Lung (tissue), 12 donors: ENCODE data around the gene PSMB2. TPM values are rescaled to one million over a fixed set of nuclear protein-coding genes. Genes with fewer than 3 reads are reported as not detected.

Source experiments
- ATAC-seq: fragments of 200-7000 bp; cut with Tn5 transposase; one replicate; pipeline ENCODE4 v1.9.1; 2020; ENCODE audit warnings: moderate number of reproducible peaks; ENCODE audit not compliant: insufficient read depth, low FRiP score
- DNase-seq, 3 donors: peaks; one replicate each; pipeline ENCODE4 v3.0.0-alpha.2; 2013 to 2017
- H3K27ac ChIP-seq, 2 donors: one replicate each; pipeline ENCODE4 v1.5.1; 2013; ENCODE audit warnings: mild to moderate bottlenecking in 2 of 2, moderate library complexity in 2 of 2, control low read depth in 1 of 2, inconsistent platforms in 1 of 2, low read depth in 1 of 2, low read length in 1 of 2
- H3K27me3 ChIP-seq, 3 donors: one replicate each; pipeline ENCODE4 v1.5.1; 2013; ENCODE audit warnings: low read length in 2 of 3; ENCODE audit not compliant: control insufficient read depth in 3 of 3, insufficient read depth in 3 of 3
- H3K36me3 ChIP-seq, 4 donors: one replicate each; pipeline ENCODE4 v1.5.1; 2013; ENCODE audit warnings: low read length in 4 of 4, mild to moderate bottlenecking in 1 of 4, moderate library complexity in 1 of 4; ENCODE audit not compliant: control insufficient read depth in 4 of 4, insufficient read depth in 4 of 4
- H3K4me1 ChIP-seq, 5 donors: one replicate each; pipeline ENCODE4 v1.5.1; 2013; ENCODE audit warnings: low read length in 5 of 5, mild to moderate bottlenecking in 2 of 5, moderate library complexity in 1 of 5; ENCODE audit not compliant: control insufficient read depth in 5 of 5, insufficient read depth in 5 of 5
- H3K4me3 ChIP-seq: one replicate; pipeline ENCODE4 v1.5.1; 2013; ENCODE audit warnings: mild to moderate bottlenecking, control low read depth, moderate library complexity
- H3K9ac ChIP-seq, 2 donors: one replicate each; pipeline ENCODE4 v1.5.1; 2013; ENCODE audit warnings: low read length in 2 of 2, control low read depth in 1 of 2; ENCODE audit not compliant: insufficient read depth in 1 of 2
- H3K9me3 ChIP-seq, 4 donors: one replicate each; pipeline ENCODE4 v1.5.1; 2013; ENCODE audit warnings: low read length in 3 of 4, mild to moderate bottlenecking in 1 of 4, moderate library complexity in 1 of 4; ENCODE audit not compliant: control insufficient read depth in 4 of 4, insufficient read depth in 3 of 4
- CTCF ChIP-seq: IDR thresholded peaks from 2 replicates; pipeline ENCODE4 v1.5.1; 2012; ENCODE audit warnings: mild to moderate bottlenecking; ENCODE audit errors: control extremely low read depth, extremely low read depth
- WGBS, 2 donors: extraction: QIAGEN DNeasy Blood & Tissue Kit; methylation state at CpG; one replicate each; pipeline ENCODE4 v1.1.7; 2013; 5-methylcytosine and 5-hydroxymethylcytosine counted together
- polyA plus RNA-seq, 2 donors: library from polyadenylated mRNA; stranded (reverse); fragments of 200-250 nt; gene quantifications; one replicate each; pipeline ENCODE4 v1.2.1, GENCODE V29; 2013
- total RNA-seq, 2 donors: library from RNA; depleted of rRNA in 1 of 2; stranded (reverse); fragments of >200 nt in 1 of 2; gene quantifications; one replicate each; pipeline ENCODE4 v1.2.1, GENCODE V29; 2014 to 2021
- donor health status: control.
- donor health status: control.
- donor health status: Bipolar disorder and iron deficiency.
- donor health status: healthy.
- donor health status: DM: yes; HTN: yes; CAD: no.

The PSMB2 gene
- total and polyA plus RNA-seq, 4 donors: 32.0 to 59.2 (median 57.8) TPM

DNA sequence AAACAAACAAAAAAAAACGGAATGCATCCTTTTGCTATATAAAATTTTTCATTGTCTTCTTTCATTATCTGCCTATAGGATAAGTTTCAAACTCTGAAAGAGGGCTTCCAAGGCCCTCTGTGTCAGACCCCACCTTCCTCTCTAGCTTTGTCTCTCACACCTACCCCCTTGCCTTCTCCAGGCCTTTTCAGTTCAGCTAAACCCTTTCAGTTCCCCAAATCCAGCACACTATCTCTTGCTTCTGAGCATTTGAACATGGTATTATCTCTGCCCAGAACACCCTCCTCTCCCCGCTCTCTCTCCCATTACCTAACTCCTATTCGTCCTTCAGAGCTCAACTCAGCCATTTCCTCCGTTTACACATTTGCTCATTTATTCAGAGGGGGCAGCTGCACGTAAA, 41.7 kb upstream of the PSMB2 start:
- 56 to 64% methylated on average over 5 of the region's 5 CpGs for WGBS, 2 donors
- no peak for TF ChIP-seq CTCF
- no peak overlapping the region for H3K4me3 ChIP-seq
- H3K27ac ChIP-seq: no peak overlapping the region
- no peak for ATAC-seq
- H3K36me3 ChIP-seq: no peaks in the 10 kb centered on the region
- no peaks in the 10 kb centered on the region for H3K4me1 ChIP-seq
- H3K9me3 ChIP-seq: no peaks in the 10 kb centered on the region
- H3K27me3 ChIP-seq: peaks cover 0 to 10% (median 3%) of the 10 kb centered on the region in 3 donors
- no peak for DNase-seq
- no peak overlapping the region for H3K9ac ChIP-seq

- H3K36me3 ChIP-seq: no peaks in the 10 kb centered on the region
- ATAC-seq (no peak), DNase-seq (no peak)
- no peak overlapping the region for H3K9ac ChIP-seq
- no peaks in the 10 kb centered on the region for H3K9me3 ChIP-seq
- H3K27me3 ChIP-seq: peaks cover 0 to 8% (median 5%) of the 10 kb centered on the region in 3 donors
- H3K4me3 ChIP-seq: no peak overlapping the region
- WGBS, 2 donors: 89 to 93% methylated on average over 3 of the region's 3 CpGs
- H3K4me1 ChIP-seq: no peaks in the 10 kb centered on the region
- TF ChIP-seq CTCF: no peak
- no peak overlapping the region for H3K27ac ChIP-seq
Measured at GRCh38 chr1:35680271-35680670, 38.9 kb upstream of the PSMB2 start.

GRCh38 chr1:35675773-35676172, 34.4 kb upstream of the PSMB2 start:
- H3K9ac ChIP-seq: no peak overlapping the region
- no peak for ATAC-seq
- no peaks in the 10 kb centered on the region for H3K9me3 ChIP-seq
- no peak for TF ChIP-seq CTCF
- no peak for DNase-seq
- H3K27ac ChIP-seq: no peak overlapping the region
- H3K36me3 ChIP-seq: no peaks in the 10 kb centered on the region
- peaks cover 0 to 6% (median 5%) of the 10 kb centered on the region in 3 donors for H3K27me3 ChIP-seq
- no peak overlapping the region for H3K4me3 ChIP-seq
- no peaks in the 10 kb centered on the region for H3K4me1 ChIP-seq
- whole genome bisulfite sequencing, 2 donors: 67 to 85% methylated on average over 1 of the region's 1 CpG

DNA sequence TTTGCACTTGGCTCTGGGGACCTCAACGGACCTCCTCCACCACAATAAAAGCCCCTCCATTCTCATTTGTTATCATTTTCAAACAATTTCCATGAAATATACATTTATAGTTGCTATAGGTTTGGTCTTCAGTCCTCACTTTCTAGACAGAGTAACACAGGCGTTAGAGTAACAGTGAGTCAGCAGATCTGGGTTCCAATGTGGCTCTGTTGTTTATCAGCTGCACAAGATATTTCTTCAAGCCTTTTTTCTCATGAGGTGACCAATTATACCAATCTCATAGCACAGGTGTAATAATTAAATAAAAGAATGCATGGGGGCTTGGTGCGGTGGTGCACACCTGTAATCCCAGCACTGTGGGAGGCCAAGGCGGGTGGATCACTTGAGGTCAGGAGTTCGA, 32.8 kb upstream of the PSMB2 start:
- Histone ChIP-seq H3K4me1 (no peaks in the 10 kb centered on the region), H3K9ac (no peak overlapping the region), H3K27ac (no peak overlapping the region), H3K27me3 (peaks cover 0 to 6% (median 5%) of the 10 kb centered on the region in 3 donors), H3K4me3 (no peak overlapping the region), H3K9me3 (no peaks in the 10 kb centered on the region), H3K36me3 (no peaks in the 10 kb centered on the region)
- ATAC-seq (no peak), DNase-seq (no peak)
- TF ChIP-seq CTCF: no peak
- WGBS, 2 donors: 80 to 85% methylated on average over 5 of the region's 5 CpGs
